ENCODE results near the gene SLC34A1. TPM values are rescaled to one million over a fixed set of nuclear protein-coding genes. Genes with fewer than 3 reads are reported as not detected.

Gene SLC34A1
- not detected for total RNA-seq

GRCh38 chr5:177384134-177384533 lies at the start of gene SLC34A1:
SLC34A1 (plus strand) TSS chr5:177384434; CDS start chr5:177385742, 1,308 bp downstream.
- intact Hi-C loops (cut with DNase I; ENCODE audit: low total_unique reads), result no loop called here
- no peak within 1 kb of the TSS for H3K4me3 ChIP-seq
- no peaks in the 10 kb centered on the region for H3K36me3 ChIP-seq
- no peak within 1 kb of the TSS for H3K27ac ChIP-seq
- in situ Hi-C loops (cut with MboI; ENCODE audit: low sequenced_read_pairs in 4 of 4), result loop anchor here in 2 of 4 donors (10.0 to 25.0 kb wide), 2 partner anchors 121 to 128 kb away; partner anchors contain the start of genes DOK3 (in 2 of the 2) and DDX41 (in 1 of the 2)
- TF ChIP-seq CTCF (IDR thresholded peaks at IDR 0.05 in 4 of 5, conservative IDR thresholded peaks at IDR 0.05 in 1 of 5) (no peak), POLR2A (IDR thresholded peaks at IDR 0.05) (no peak)
- DNase-seq (no peak), ATAC-seq (no peak)
- no peaks in the 10 kb centered on the region for H3K27me3 ChIP-seq
- no peaks in the 10 kb centered on the region for H3K9me3 ChIP-seq
- peaks cover 4 to 10% of the 10 kb centered on the region in 2 donors for H3K4me1 ChIP-seq

- H3K27ac ChIP-seq, result no peak overlapping the region
These were observed 49.2 kb upstream of the SLC34A1 start for GRCh38 chr5:177334781-177335700.

GRCh38 chr5:177335701-177336065 lies 48.6 kb upstream of the SLC34A1 start:
- intact Hi-C loops (cut with DNase I; ENCODE audit: low total_unique reads) (no loop called here), in situ Hi-C loops (cut with MboI; ENCODE audit: low sequenced_read_pairs in 4 of 4) (no loop called here)
- TF ChIP-seq CTCF (IDR thresholded peaks at IDR 0.05 in 4 of 5, conservative IDR thresholded peaks at IDR 0.05 in 1 of 5), result no peak
- no peak for TF ChIP-seq POLR2A (IDR thresholded peaks at IDR 0.05)
- Histone ChIP-seq H3K36me3 (peaks cover 0 to 69% of the 10 kb centered on the region in 2 donors), H3K9me3 (no peaks in the 10 kb centered on the region), H3K27me3 (no peaks in the 10 kb centered on the region), H3K27ac (no peak overlapping the region), H3K4me3 (no peak overlapping the region), H3K4me1 (no peaks in the 10 kb centered on the region)
- no peak for ATAC-seq
- DNase-seq, result no peak

More at GRCh38 chr5:177334781-177335700, 49.2 kb upstream of the SLC34A1 start:
- ATAC-seq (no peak), DNase-seq (no peak)
- in situ Hi-C loops (cut with MboI; ENCODE audit: low sequenced_read_pairs in 4 of 4), result no loop called here
- H3K27me3 ChIP-seq, result no peaks in the 10 kb centered on the region
- no peak overlapping the region for H3K4me3 ChIP-seq
- intact Hi-C loops (cut with DNase I; ENCODE audit: low total_unique reads), result no loop called here
- no peaks in the 10 kb centered on the region for H3K9me3 ChIP-seq
- TF ChIP-seq POLR2A (IDR thresholded peaks at IDR 0.05), result no peak
- TF ChIP-seq CTCF (IDR thresholded peaks at IDR 0.05 in 4 of 5, conservative IDR thresholded peaks at IDR 0.05 in 1 of 5), result no peak
- H3K4me1 ChIP-seq, result no peaks in the 10 kb centered on the region
- H3K36me3 ChIP-seq, result peaks cover 0 to 75% of the 10 kb centered on the region in 2 donors

- DNase-seq (no peak), ATAC-seq (no peak)
- H3K27me3 ChIP-seq, result no peaks in the 10 kb centered on the region
- H3K4me3 ChIP-seq, result no peak overlapping the region
- intact Hi-C loops (cut with DNase I; ENCODE audit: low total_unique reads) (no loop called here), in situ Hi-C loops (cut with MboI; ENCODE audit: low sequenced_read_pairs in 4 of 4) (no loop called here)
- H3K27ac ChIP-seq, result no peak overlapping the region
- H3K4me1 ChIP-seq, result no peaks in the 10 kb centered on the region
- H3K36me3 ChIP-seq, result peaks cover 0 to 65% of the 10 kb centered on the region in 2 donors
- TF ChIP-seq CTCF (IDR thresholded peaks at IDR 0.05 in 4 of 5, conservative IDR thresholded peaks at IDR 0.05 in 1 of 5) (no peak), POLR2A (IDR thresholded peaks at IDR 0.05) (no peak)
- no peaks in the 10 kb centered on the region for H3K9me3 ChIP-seq
These were observed 48.1 kb upstream of the SLC34A1 start for GRCh38 chr5:177336112-177336511.
